GM12892 (cell line): ENCODE measurements around the gene MED12.

Experiments used
- POLR2A ChIP-seq: IDR thresholded peaks from 2 replicates; pipeline ENCODE4 v1.6.1; 2011; ENCODE audit warnings: low read depth, low read length, control low read depth
- POLR2AphosphoS5 ChIP-seq: IDR thresholded peaks from 2 replicates; pipeline ENCODE4 v1.6.1; 2011; ENCODE audit warnings: low read depth, low read length, control low read depth
- TAF1 ChIP-seq: IDR thresholded peaks from 2 replicates; pipeline ENCODE4 v1.6.1; 2011; ENCODE audit warnings: low read depth, mild to moderate bottlenecking, control low read depth, low read length, borderline replicate concordance

DNA sequence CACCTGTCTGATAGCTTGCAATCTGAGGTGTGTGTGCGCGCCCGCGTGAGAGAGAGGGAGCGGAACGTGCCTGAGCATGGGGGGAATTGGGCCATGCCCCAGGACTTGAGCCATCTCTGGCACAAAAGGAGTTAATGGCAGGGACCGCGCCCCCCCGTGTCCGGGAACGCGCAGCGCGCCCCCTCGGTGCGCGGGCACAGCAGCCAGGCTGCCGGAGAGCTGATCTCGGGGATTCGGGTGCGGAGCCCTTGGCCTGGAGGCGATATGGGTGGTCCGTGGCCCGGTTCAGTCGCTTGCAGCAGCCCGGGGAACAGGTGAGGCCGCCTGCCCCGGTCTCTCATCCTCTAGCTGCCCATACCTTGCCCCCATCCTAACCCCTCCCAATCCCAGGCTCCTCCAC is 26.3 kb downstream of the MED12 start, which contains the start of gene NLGN3:
- TF ChIP-seq POLR2A = no peak
- no peak for TF ChIP-seq TAF1
- TF ChIP-seq POLR2AphosphoS5 = no peak
